ENCODE measurements around the gene KRTAP10-12.

GRCh38 chr21:44670642-44671432, 26.1 kb upstream of the KRTAP10-12 start:
- TF ChIP-seq GATA2 (IDR thresholded peaks at IDR 0.05; ENCODE audit: low read depth, low read length) (no peak), GATA3 (IDR thresholded peaks at IDR 0.05; ENCODE audit: low read depth, low read length) (no peak)
